Activated CD8-positive, alpha-beta T cell treated with anti-CD3 and anti-CD28 coated beads, Interleukin-2, amount 10 ng/mL, durations not matched to agents 7 days and 5 days (primary cell): ENCODE data around the gene DEPDC7. TPM values are rescaled to one million over a fixed set of nuclear protein-coding genes. Genes with fewer than 3 reads are reported as not detected.
"Not testable (repeated sequence)": the region's sequence is repeated elsewhere in the genome, so short reads cannot be mapped to it uniquely, and the experiment has no call there.

Experiments used
- ATAC-seq: fragments of 150-1000 bp; cut with Tn5 transposase; one replicate; pipeline ENCODE4 v1.10.0; 2021; ENCODE audit warnings: moderate library complexity
- CTCF ChIA-PET: fragments of 350-600 bp; sonication (Branson Sonifier 250); formaldehyde crosslinking; loops from one replicate; lab custom pipeline; 2021; ENCODE audit warnings: antibody characterized with exemption; lab: Charles Lee
- POLR2A ChIA-PET: fragments of 350-600 bp; sonication (Branson Sonifier 250); formaldehyde crosslinking; loops from one replicate; lab custom pipeline; 2021; ENCODE audit warnings: antibody characterized with exemption; lab: Charles Lee
- DNase-seq: peaks from one replicate; pipeline ENCODE4 v3.0.0-alpha.2; 2020
- H3K27ac Mint-ChIP-seq: one replicate; pipeline ENCODE4 v1.8.0; 2021; ENCODE audit warnings: mild to moderate bottlenecking, mixed read lengths
- H3K27me3 Mint-ChIP-seq: one replicate; pipeline ENCODE4 v1.8.0; 2021; ENCODE audit warnings: low read depth, mixed read lengths
- H3K36me3 Mint-ChIP-seq: one replicate; pipeline ENCODE4 v1.8.0; 2021; ENCODE audit warnings: low read depth, mixed read lengths
- H3K4me1 Mint-ChIP-seq: one replicate; pipeline ENCODE4 v1.8.0; 2021; ENCODE audit warnings: low read depth, mixed read lengths
- H3K4me3 Mint-ChIP-seq: one replicate; pipeline ENCODE4 v1.8.0; 2021; ENCODE audit warnings: mild to moderate bottlenecking, mixed read lengths
- H3K9me3 Mint-ChIP-seq: one replicate; pipeline ENCODE4 v1.8.0; 2022; ENCODE audit warnings: mixed read lengths; ENCODE audit not compliant: insufficient read depth
- total RNA-seq, 2 experiments: library from RNA; stranded (reverse); gene quantifications; one replicate each; pipeline ENCODE4 v1.2.3, GENCODE V29; 2021

The DEPDC7 gene
- total RNA-seq, 2 experiments from 2014 or later: 1.2 to 2.8 TPM

- DNase-seq (no peak), ATAC-seq (no peak)
- Mint-ChIP-seq H3K27ac (no peak overlapping the region), H3K4me1 (peaks cover 27% of the 10 kb centered on the region), H3K4me3 (no peak overlapping the region), H3K36me3 (peaks cover 35% of the 10 kb centered on the region), H3K9me3 (no peaks in the 10 kb centered on the region), H3K27me3 (no peaks in the 10 kb centered on the region)
- ChIA-PET POLR2A (no interaction called here), CTCF (interaction anchor here (0.8 to 1.4 kb wide), 3 partner anchors 9 to 86 kb away, joined by 3 to 5 read pairs (median 4); no protein-coding TSS in a partner anchor)
Observed at GRCh38 chr11:33043221-33043830, 27.6 kb downstream of the DEPDC7 start.

GRCh38 chr11:33044285-33044756 is 28.6 kb downstream of the DEPDC7 start:
- peaks cover 21% of the 10 kb centered on the region for H3K4me1 Mint-ChIP-seq
- POLR2A ChIA-PET: no interaction called here
- no peak overlapping the region for H3K4me3 Mint-ChIP-seq
- no peak for ATAC-seq
- CTCF ChIA-PET: interaction anchor here (1.4 to 1.6 kb wide), 2 partner anchors 10 to 12 kb away, joined by 4 read pairs; no protein-coding TSS in a partner anchor
- no peak overlapping the region for H3K27ac Mint-ChIP-seq
- H3K27me3 Mint-ChIP-seq: no peaks in the 10 kb centered on the region
- peaks cover 41% of the 10 kb centered on the region for H3K36me3 Mint-ChIP-seq
- H3K9me3 Mint-ChIP-seq: no peaks in the 10 kb centered on the region
- DNase-seq: no peak

GRCh38 chr11:33045551-33046255 is 30.0 kb downstream of the DEPDC7 start:
- H3K27ac Mint-ChIP-seq: no peak overlapping the region
- no peak for DNase-seq
- CTCF ChIA-PET: interaction anchor here (1.6 kb wide), 1 partner anchor 11 kb away, joined by 4 read pairs; no protein-coding TSS in a partner anchor
- no peaks in the 10 kb centered on the region for H3K9me3 Mint-ChIP-seq
- POLR2A ChIA-PET: no interaction called here
- H3K4me1 Mint-ChIP-seq: peaks cover 15% of the 10 kb centered on the region
- H3K36me3 Mint-ChIP-seq: peaks cover 42% of the 10 kb centered on the region
- H3K27me3 Mint-ChIP-seq: no peaks in the 10 kb centered on the region
- ATAC-seq: no peak
- H3K4me3 Mint-ChIP-seq: no peak overlapping the region

- POLR2A ChIA-PET: not testable (repeated sequence)
Observed at GRCh38 chr11:33048701-33049100, 33.0 kb downstream of the DEPDC7 start.

GRCh38 chr11:33049565-33050408 is 34.1 kb downstream of the DEPDC7 start:
- H3K9me3 Mint-ChIP-seq, DNase-seq, H3K27ac Mint-ChIP-seq, H3K27me3 Mint-ChIP-seq, CTCF ChIA-PET, H3K4me1 Mint-ChIP-seq, H3K4me3 Mint-ChIP-seq, ATAC-seq, POLR2A ChIA-PET: not testable (repeated sequence)
- H3K36me3 Mint-ChIP-seq: peaks cover 34% of the 10 kb centered on the region

More at GRCh38 chr11:33048701-33049100, 33.0 kb downstream of the DEPDC7 start:
- peaks cover 42% of the 10 kb centered on the region for H3K36me3 Mint-ChIP-seq
- H3K4me1 Mint-ChIP-seq, H3K4me3 Mint-ChIP-seq, DNase-seq, H3K27ac Mint-ChIP-seq, CTCF ChIA-PET, H3K9me3 Mint-ChIP-seq, ATAC-seq, H3K27me3 Mint-ChIP-seq: not testable (repeated sequence)

- Mint-ChIP-seq H3K27me3 (no peaks in the 10 kb centered on the region), H3K27ac (no peak overlapping the region), H3K36me3 (peaks cover 28% of the 10 kb centered on the region), H3K9me3 (no peaks in the 10 kb centered on the region), H3K4me3 (no peak overlapping the region), H3K4me1 (no peaks in the 10 kb centered on the region)
- ChIA-PET POLR2A (interaction anchor here (0.6 kb wide), 2 partner anchors 11 to 897 kb away, joined by 3 read pairs; no protein-coding TSS in a partner anchor), CTCF (interaction anchor here (0.7 to 1.8 kb wide), 2 partner anchors 11 to 13 kb away, joined by 3 to 4 read pairs; no protein-coding TSS in a partner anchor)
- ATAC-seq (no peak), DNase-seq (no peak)
Observed at GRCh38 chr11:33052231-33052630, 36.6 kb downstream of the DEPDC7 start.

- Mint-ChIP-seq H3K4me3 (no peak overlapping the region), H3K9me3 (no peaks in the 10 kb centered on the region), H3K4me1 (peaks cover 3% of the 10 kb centered on the region), H3K27me3 (no peaks in the 10 kb centered on the region), H3K27ac (no peak overlapping the region), H3K36me3 (peaks cover 27% of the 10 kb centered on the region)
- POLR2A ChIA-PET: no interaction called here
- CTCF ChIA-PET: interaction anchor here (1.2 to 1.9 kb wide), 2 partner anchors 8 to 10 kb away, joined by 4 to 9 read pairs; no protein-coding TSS in a partner anchor
- ATAC-seq (no peak), DNase-seq (peak; percentile 15)
Observed at GRCh38 chr11:33055375-33055774, 39.7 kb downstream of the DEPDC7 start.

GRCh38 chr11:33057284-33057683 is 41.6 kb downstream of the DEPDC7 start:
- no peaks in the 10 kb centered on the region for H3K27me3 Mint-ChIP-seq
- H3K9me3 Mint-ChIP-seq: no peaks in the 10 kb centered on the region
- H3K27ac Mint-ChIP-seq: no peak overlapping the region
- POLR2A ChIA-PET: interaction anchor here (1.0 kb wide), 1 partner anchor 17 kb away, joined by 3 read pairs; no protein-coding TSS in a partner anchor
- ATAC-seq: no peak
- no peak overlapping the region for H3K4me3 Mint-ChIP-seq
- CTCF ChIA-PET: interaction anchor here (1.5 kb wide), 1 partner anchor 8 kb away, joined by 4 read pairs; no protein-coding TSS in a partner anchor
- H3K36me3 Mint-ChIP-seq: peaks cover 37% of the 10 kb centered on the region
- H3K4me1 Mint-ChIP-seq: peaks cover 6% of the 10 kb centered on the region
- DNase-seq: no peak

- DNase-seq (no peak), ATAC-seq (no peak)
- peaks cover 24% of the 10 kb centered on the region for H3K4me1 Mint-ChIP-seq
- H3K9me3 Mint-ChIP-seq: no peaks in the 10 kb centered on the region
- POLR2A ChIA-PET: no interaction called here
- H3K36me3 Mint-ChIP-seq: peaks cover 44% of the 10 kb centered on the region
- no peaks in the 10 kb centered on the region for H3K27me3 Mint-ChIP-seq
- no peak overlapping the region for H3K27ac Mint-ChIP-seq
- CTCF ChIA-PET: no interaction called here
- H3K4me3 Mint-ChIP-seq: no peak overlapping the region
Observed at GRCh38 chr11:33059331-33060007, 43.8 kb downstream of the DEPDC7 start.

- ChIA-PET CTCF (no interaction called here), POLR2A (interaction anchor here (0.5 to 2.3 kb wide), 2 partner anchors 21 to 97 kb away, joined by 3 to 11 read pairs; partner anchors contain the start of gene TCP11L1)
- no peak overlapping the region for H3K27ac Mint-ChIP-seq
- H3K4me1 Mint-ChIP-seq: peaks cover 29% of the 10 kb centered on the region
- H3K36me3 Mint-ChIP-seq: peaks cover 42% of the 10 kb centered on the region
- H3K9me3 Mint-ChIP-seq: no peaks in the 10 kb centered on the region
- H3K4me3 Mint-ChIP-seq: no peak overlapping the region
- ATAC-seq (no peak), DNase-seq (no peak)
- no peaks in the 10 kb centered on the region for H3K27me3 Mint-ChIP-seq
Observed at GRCh38 chr11:33060271-33060670, 44.6 kb downstream of the DEPDC7 start.
